Type B pancreatic cell (in vitro differentiated cells): ENCODE results near the gene FBXL3. TPM values are rescaled to one million over a fixed set of nuclear protein-coding genes. Genes with fewer than 3 reads are reported as not detected.
A peak's percentile ranks its signal among the peaks of the same experiment; 100 is the strongest.

Experiments used
- DNase-seq: peaks from one replicate; pipeline ENCODE4 v3.0.0; 2021; ENCODE audit warnings: mixed read lengths; ENCODE audit not compliant: unreplicated experiment; ENCODE audit errors: extremely low spot score
- H3K27ac Mint-ChIP-seq: 2 replicates; pipeline ENCODE4 v1.8.0; 2021; ENCODE audit warnings: mild to moderate bottlenecking, mixed read lengths
- H3K27me3 Mint-ChIP-seq: 2 replicates; pipeline ENCODE4 v1.8.0; 2021; ENCODE audit warnings: mixed read lengths
- H3K36me3 Mint-ChIP-seq: 2 replicates; pipeline ENCODE4 v1.8.0; 2021; ENCODE audit warnings: mixed read lengths
- H3K4me1 Mint-ChIP-seq: one replicate; pipeline ENCODE4 v1.8.0; 2021; ENCODE audit warnings: mixed read lengths; ENCODE audit not compliant: unreplicated experiment
- H3K4me3 Mint-ChIP-seq: 2 replicates; pipeline ENCODE4 v1.8.0; 2021; ENCODE audit warnings: mild to moderate bottlenecking, mixed read lengths
- H3K9me3 Mint-ChIP-seq: 2 replicates; pipeline ENCODE4 v1.8.0; 2021; ENCODE audit warnings: mixed read lengths
- CTCF ChIP-seq: fragments of 200-600 bp; sonication (generic); conservative IDR thresholded peaks from 2 replicates; pipeline ENCODE4 v1.5.0; 2021; ENCODE audit warnings: antibody characterized with exemption, mild to moderate bottlenecking
- total RNA-seq: library from RNA; stranded (reverse); gene quantifications from 2 replicates; pipeline ENCODE4 v1.2.1, GENCODE V29; 2021; ENCODE audit warnings: low replicate concordance

The FBXL3 gene
- total RNA-seq, 1 donor from 2014 or later: 28.7 TPM

DNA sequence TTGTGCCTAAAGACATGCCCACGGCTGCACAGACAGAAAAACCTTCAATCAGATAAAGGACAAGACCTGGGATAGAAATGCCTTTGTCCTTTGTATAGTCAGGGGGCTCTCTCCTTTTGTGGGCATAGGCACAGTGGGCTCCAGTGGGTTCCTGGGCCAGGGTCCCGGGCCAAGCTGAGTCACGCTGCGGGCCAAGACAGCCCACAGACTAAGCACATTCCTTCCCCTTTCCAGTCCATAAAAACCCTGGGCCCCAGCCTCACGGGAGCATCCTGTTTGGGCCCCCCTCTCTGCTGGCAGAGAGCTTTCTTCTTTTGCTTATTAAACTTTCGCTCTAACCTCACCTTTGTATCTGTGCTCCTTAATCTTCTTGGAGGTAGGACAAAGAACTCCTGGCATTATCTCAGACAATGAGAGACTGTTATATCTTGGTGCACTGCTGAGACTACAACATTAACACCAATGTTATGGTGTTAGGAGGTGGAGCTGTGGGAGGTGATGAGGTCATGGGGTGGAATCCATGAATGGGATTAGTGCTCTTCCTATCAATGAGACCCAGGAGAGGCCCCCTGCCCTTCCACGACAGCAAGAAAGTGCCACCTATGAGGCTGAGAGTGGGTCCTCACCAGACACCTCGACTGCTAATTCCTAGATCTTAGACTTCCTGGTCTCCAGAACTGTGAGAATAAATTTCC, 20.8 kb upstream of the FBXL3 start:
- peaks cover 49% of the 10 kb centered on the region for H3K36me3 Mint-ChIP-seq
- peaks cover 14% of the 10 kb centered on the region for H3K4me1 Mint-ChIP-seq
- H3K4me3 Mint-ChIP-seq: no peak overlapping the region
- no peaks in the 10 kb centered on the region for H3K9me3 Mint-ChIP-seq
- no peak overlapping the region for H3K27ac Mint-ChIP-seq
- TF ChIP-seq CTCF: no peak
- no peaks in the 10 kb centered on the region for H3K27me3 Mint-ChIP-seq
- DNase-seq: no peak

DNA sequence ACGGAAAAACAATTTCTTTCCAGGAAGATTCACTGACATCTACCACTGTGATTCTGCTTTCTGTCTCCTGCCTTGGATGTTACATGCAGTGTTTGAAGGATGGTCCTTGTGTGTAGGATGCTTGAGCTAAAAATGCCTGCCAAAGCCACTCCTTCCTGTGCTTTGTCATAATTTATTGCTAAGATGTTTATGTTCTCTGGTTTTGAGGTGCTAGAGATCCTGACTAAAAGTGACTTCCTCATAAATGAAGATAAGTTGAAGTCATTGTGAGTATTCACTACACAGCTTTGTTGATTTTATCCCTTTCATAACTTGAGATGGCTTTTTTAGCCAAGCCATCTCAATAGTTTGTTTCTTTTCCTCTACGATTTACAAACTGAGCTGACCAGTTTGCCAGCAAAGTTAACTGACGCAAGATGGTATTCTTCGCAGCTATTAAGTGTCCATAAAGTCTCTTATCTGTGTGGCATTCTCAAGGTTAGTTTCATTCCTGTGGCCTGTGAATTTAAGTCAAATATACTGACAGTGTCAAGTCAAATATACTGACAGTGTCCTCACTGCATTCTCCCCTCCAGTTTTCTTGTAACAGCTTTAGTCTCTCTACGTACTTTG, 15.7 kb upstream of the FBXL3 start:
- Mint-ChIP-seq H3K27ac (peak overlapping the region; percentile 81), H3K36me3 (peaks cover 15% of the 10 kb centered on the region), H3K9me3 (no peaks in the 10 kb centered on the region), H3K27me3 (no peaks in the 10 kb centered on the region), H3K4me3 (no peak overlapping the region), H3K4me1 (peaks cover 14% of the 10 kb centered on the region)
- TF ChIP-seq CTCF: no peak
- DNase-seq: no peak

DNA sequence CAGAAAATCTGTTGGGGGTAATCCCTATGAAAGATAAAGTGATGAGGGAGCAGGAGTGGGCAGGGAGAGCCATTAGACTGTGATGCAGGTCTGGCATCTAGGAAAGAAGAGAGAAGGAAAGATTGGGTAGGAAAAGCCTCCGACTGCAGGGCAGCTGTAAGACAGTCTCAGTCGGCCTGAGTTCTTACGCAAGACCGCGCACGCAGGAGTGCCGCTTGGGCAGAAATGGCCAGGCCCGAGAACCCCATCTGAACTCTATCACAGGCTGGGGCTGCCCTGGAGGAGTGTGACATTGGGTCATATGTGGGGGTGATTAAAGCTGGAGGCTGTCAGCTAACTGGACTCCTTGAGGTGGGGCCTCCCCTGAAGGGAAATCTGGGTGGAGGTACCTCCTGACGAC, 13.9 kb upstream of the FBXL3 start:
- no peak for TF ChIP-seq CTCF
- Mint-ChIP-seq H3K4me1 (peaks cover 14% of the 10 kb centered on the region), H3K27ac (no peak overlapping the region), H3K36me3 (peaks cover 9% of the 10 kb centered on the region), H3K27me3 (no peaks in the 10 kb centered on the region), H3K9me3 (no peaks in the 10 kb centered on the region), H3K4me3 (no peak overlapping the region)
- DNase-seq: no peak

DNA sequence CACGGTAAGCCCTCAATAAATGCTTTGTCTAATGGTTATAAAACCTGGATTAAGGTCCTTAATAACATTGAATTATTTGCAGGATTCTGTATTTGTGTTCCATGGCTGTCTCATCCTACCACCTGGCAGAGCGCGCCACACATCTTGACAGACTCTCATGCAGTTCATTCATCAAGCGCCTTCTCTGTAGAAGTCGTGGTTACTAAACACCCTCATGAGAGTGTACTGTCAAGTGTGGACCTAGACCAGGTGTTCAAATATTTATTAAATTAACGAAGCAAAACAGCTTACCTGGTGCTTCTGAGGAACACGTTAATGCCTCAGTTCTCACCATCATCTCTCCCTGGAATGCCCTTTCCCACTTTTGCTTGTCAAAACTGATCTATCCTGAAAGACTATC, 13.1 kb upstream of the FBXL3 start:
- Mint-ChIP-seq H3K36me3 (peaks cover 9% of the 10 kb centered on the region), H3K27me3 (no peaks in the 10 kb centered on the region), H3K27ac (no peak overlapping the region), H3K9me3 (no peaks in the 10 kb centered on the region), H3K4me3 (no peak overlapping the region), H3K4me1 (peaks cover 14% of the 10 kb centered on the region)
- no peak for TF ChIP-seq CTCF
- no peak for DNase-seq

DNA sequence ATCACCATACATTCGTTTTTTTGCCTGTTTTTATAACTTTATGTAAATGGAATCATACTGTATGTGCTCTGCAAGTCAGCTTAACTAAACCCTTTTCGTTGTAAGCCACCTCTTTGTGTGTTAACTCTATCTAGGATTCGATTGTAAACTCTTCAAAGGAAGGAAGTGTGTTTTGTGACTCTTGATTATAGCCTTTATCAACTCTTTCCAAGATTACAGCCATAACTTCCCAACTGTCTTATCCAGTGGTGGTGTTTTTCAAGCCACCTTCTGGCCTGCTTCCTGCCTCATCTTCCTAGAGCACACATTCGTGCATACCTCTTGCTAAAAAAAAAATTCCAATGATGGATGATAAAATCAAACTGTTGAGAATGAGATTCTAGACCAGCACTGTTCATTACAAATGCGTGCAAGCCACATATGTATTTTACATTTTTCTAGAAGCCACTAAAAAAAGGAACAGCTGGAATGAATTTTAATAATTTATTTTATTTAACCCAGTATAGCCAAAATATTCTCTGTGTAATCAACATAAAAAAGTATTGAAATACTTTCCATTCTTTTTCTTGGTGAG, 12.0 kb upstream of the FBXL3 start:
- Mint-ChIP-seq H3K27ac (no peak overlapping the region), H3K4me1 (peaks cover 14% of the 10 kb centered on the region), H3K36me3 (peaks cover 9% of the 10 kb centered on the region), H3K4me3 (no peak overlapping the region), H3K27me3 (no peaks in the 10 kb centered on the region), H3K9me3 (no peaks in the 10 kb centered on the region)
- no peak for TF ChIP-seq CTCF
- no peak for DNase-seq
